Transverse colon (tissue), 4 donors: Measurements from ENCODE around the gene KSR1. TPM values are rescaled to one million over a fixed set of nuclear protein-coding genes. Genes with fewer than 3 reads are reported as not detected.

ENCODE experiments used
- DNase-seq: peaks from one replicate; pipeline ENCODE4 v3.0.0-alpha.2; 2019
- H3K27ac ChIP-seq, 4 donors: fragments of 200-600 bp; sonication (generic); 2 replicates each; pipeline ENCODE4 v1.5.1; 2016 to 2018; ENCODE audit warnings: inconsistent platforms in 4 of 4
- H3K27me3 ChIP-seq: fragments of 200-600 bp; sonication (generic); 2 replicates; pipeline ENCODE4 v1.5.1; 2017; ENCODE audit warnings: inconsistent platforms
- H3K36me3 ChIP-seq, 4 donors: fragments of 200-600 bp; sonication (generic); 2 replicates each; pipeline ENCODE4 v1.5.1; 2017 to 2019; ENCODE audit warnings: inconsistent platforms in 4 of 4
- H3K4me1 ChIP-seq, 4 donors: fragments of 200-600 bp; sonication (generic); 2 replicates each; pipeline ENCODE4 v1.5.1; 2017 to 2020; ENCODE audit warnings: inconsistent platforms in 4 of 4
- H3K4me3 ChIP-seq, 4 donors: fragments of 200-600 bp; sonication (generic); 1 replicate in 1 of 4; 2 replicates in 3 of 4; pipeline versions ENCODE4 v1.5.1 to v1.6.1; 2017 to 2019; ENCODE audit warnings: inconsistent platforms in 4 of 4
- H3K9me3 ChIP-seq, 2 donors: fragments of 200-600 bp; sonication (generic); 2 replicates each; pipeline ENCODE4 v1.5.1; 2017 to 2019; ENCODE audit warnings: inconsistent platforms in 2 of 2
- EP300 ChIP-seq: sonication (generic); formaldehyde crosslinking; IDR thresholded peaks from one replicate; pipeline ENCODE4 v1.6.1; 2017; ENCODE audit warnings: antibody characterized with exemption, low read depth
- POLR2A ChIP-seq: fragments of 450-650 bp; IDR thresholded peaks from one replicate; pipeline ENCODE4 v1.6.1; 2016; ENCODE audit warnings: antibody characterized with exemption, mild to moderate bottlenecking, moderate library complexity
- POLR2AphosphoS5 ChIP-seq, 3 donors: sonication (generic); formaldehyde crosslinking; IDR thresholded peaks; one replicate each; pipeline ENCODE4 v1.6.1; 2016; ENCODE audit warnings: antibody characterized with exemption in 3 of 3
- WGBS, 2 donors: methylation state at CpG; one replicate each; pipeline ENCODE4 v1.1.5; 2018; ENCODE audit warnings: low coverage in 1 of 2; 5-methylcytosine and 5-hydroxymethylcytosine counted together
- in situ Hi-C, 4 donors: fragments of 200-750 bp; cut with MboI; loops; one replicate each; pipeline versions ENCODE4 v1.15.0 to v1.15.1; 2017; ENCODE audit warnings: low sequenced_read_pairs in 3 of 4, low pct_ligation_motif_present in 1 of 4, low pct_unique_long_range_greater_than_20kb in 1 of 4
- intact Hi-C: fragments of 100-400 bp; cut with DNase I; formaldehyde crosslinking; loops from one replicate; pipeline ENCODE4 v1.15.1; 2023; ENCODE audit warnings: low total_unique reads
- total RNA-seq, 4 donors: library from RNA; depleted of rRNA; stranded (reverse); fragments of >200 nt; gene quantifications; one replicate each; pipeline ENCODE4 v1.1.0, GENCODE V29; 2016
- TF ChIP-seq, protein P1 (sequence below), 5 experiments: fragments of 200-600 bp in 3 of 5; fragments of 450-650 bp in 2 of 5; sonication (generic) in 3 of 5; IDR thresholded peaks; 1 replicate in 2 of 5; 2 replicates in 3 of 5; pipeline ENCODE4 v1.5.1; 2016 to 2017; ENCODE audit warnings: antibody characterized with exemption in 5 of 5, inconsistent platforms in 3 of 5, mild to moderate bottlenecking in 2 of 5, moderate library complexity in 1 of 5

Gene KSR1
- total RNA-seq, 4 donors from 2014 or later = 8.2 to 55.7 (median 30.9) TPM

GRCh38 chr17:27544350-27545131 is 88.3 kb downstream of the KSR1 start:
- no peaks in the 10 kb centered on the region for H3K36me3 ChIP-seq
- H3K27ac ChIP-seq = no peak overlapping the region
- peaks cover 19 to 55% (median 26%) of the 10 kb centered on the region in 4 donors for H3K4me1 ChIP-seq
- intact Hi-C loops (no loop called here), in situ Hi-C loops (loop anchor here in 1 of 4 donors (25.0 kb wide), 1 partner anchor 182 kb away; no protein-coding TSS in a partner anchor)
- no peak overlapping the region for H3K4me3 ChIP-seq
- DNase-seq = no peak
- 63% methylated on average over 10 of the region's 10 CpGs; no CpG with 5 or more reads in 1 of the 2 donors for WGBS, 2 donors
- TF ChIP-seq POLR2A = no peak
- TF ChIP-seq, protein P1, sequence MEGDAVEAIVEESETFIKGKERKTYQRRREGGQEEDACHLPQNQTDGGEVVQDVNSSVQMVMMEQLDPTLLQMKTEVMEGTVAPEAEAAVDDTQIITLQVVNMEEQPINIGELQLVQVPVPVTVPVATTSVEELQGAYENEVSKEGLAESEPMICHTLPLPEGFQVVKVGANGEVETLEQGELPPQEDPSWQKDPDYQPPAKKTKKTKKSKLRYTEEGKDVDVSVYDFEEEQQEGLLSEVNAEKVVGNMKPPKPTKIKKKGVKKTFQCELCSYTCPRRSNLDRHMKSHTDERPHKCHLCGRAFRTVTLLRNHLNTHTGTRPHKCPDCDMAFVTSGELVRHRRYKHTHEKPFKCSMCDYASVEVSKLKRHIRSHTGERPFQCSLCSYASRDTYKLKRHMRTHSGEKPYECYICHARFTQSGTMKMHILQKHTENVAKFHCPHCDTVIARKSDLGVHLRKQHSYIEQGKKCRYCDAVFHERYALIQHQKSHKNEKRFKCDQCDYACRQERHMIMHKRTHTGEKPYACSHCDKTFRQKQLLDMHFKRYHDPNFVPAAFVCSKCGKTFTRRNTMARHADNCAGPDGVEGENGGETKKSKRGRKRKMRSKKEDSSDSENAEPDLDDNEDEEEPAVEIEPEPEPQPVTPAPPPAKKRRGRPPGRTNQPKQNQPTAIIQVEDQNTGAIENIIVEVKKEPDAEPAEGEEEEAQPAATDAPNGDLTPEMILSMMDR (IDR thresholded peaks at IDR 0.05) = no peak
- no peak for TF ChIP-seq POLR2AphosphoS5 (IDR thresholded peaks at IDR 0.05)
- TF ChIP-seq EP300 = no peak
- no peaks in the 10 kb centered on the region for H3K27me3 ChIP-seq
- no peaks in the 10 kb centered on the region for H3K9me3 ChIP-seq

DNA sequence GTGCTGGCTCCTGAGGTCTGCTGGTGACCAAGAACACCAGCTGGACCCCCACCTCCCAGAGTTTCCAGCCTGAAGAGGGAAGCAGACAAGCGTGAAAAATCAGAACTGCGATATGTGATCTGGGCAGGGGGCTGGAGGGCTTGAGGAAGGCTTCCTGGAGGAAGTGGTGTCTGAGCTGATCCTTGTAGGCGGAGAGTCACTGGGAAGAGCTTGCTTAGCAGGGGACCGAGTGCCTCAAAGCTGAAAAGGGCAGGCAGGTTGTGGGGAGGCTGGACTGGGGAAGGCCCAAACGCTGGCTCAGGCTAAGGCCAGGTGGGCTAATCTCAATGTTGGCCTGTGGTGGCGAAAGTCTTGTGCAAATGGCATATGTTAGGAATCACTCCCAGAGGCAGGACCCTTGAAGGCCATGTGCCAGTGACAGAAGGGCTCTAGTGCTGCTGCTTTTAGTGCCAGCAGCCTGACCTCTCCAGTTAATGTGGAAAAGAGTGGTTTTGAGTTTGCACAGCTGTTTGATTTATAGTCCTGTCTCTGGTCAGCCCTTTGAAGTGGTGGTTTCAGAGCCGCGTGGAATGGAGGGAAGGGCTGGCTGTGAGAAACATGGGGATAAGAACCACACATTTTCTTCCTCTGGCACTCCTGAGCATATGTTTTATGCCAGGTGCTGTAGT is 89.4 kb downstream of the KSR1 start:
- H3K27me3 ChIP-seq = no peaks in the 10 kb centered on the region
- no peaks in the 10 kb centered on the region for H3K9me3 ChIP-seq
- no peak for TF ChIP-seq POLR2A
- intact Hi-C loops (no loop called here), in situ Hi-C loops (loop anchor here in 1 of 4 donors (25.0 kb wide), 1 partner anchor 183 kb away; no protein-coding TSS in a partner anchor)
- 66% methylated on average over 8 of the region's 8 CpGs; no CpG with 5 or more reads in 1 of the 2 donors for WGBS, 2 donors
- H3K4me1 ChIP-seq = peaks cover 8 to 43% (median 16%) of the 10 kb centered on the region in 4 donors
- no peak overlapping the region for H3K27ac ChIP-seq
- H3K36me3 ChIP-seq = no peaks in the 10 kb centered on the region
- H3K4me3 ChIP-seq = no peak overlapping the region
- no peak for DNase-seq

GRCh38 chr17:27546624-27547300 is 90.5 kb downstream of the KSR1 start:
- Histone ChIP-seq H3K36me3 (no peaks in the 10 kb centered on the region), H3K27ac (no peak overlapping the region), H3K4me3 (no peak overlapping the region), H3K9me3 (no peaks in the 10 kb centered on the region), H3K27me3 (no peaks in the 10 kb centered on the region), H3K4me1 (peaks cover 2 to 40% (median 13%) of the 10 kb centered on the region in 4 donors)
- DNase-seq = no peak
- no peak for TF ChIP-seq EP300
- TF ChIP-seq, protein P1 (IDR thresholded peaks at IDR 0.05) = no peak
- TF ChIP-seq POLR2AphosphoS5 (IDR thresholded peaks at IDR 0.05) = no peak
- TF ChIP-seq POLR2A = no peak
- in situ Hi-C loops (loop anchor here in 1 of 4 donors (25.0 kb wide), 1 partner anchor 184 kb away; no protein-coding TSS in a partner anchor), intact Hi-C loops (no loop called here)
- 69% methylated on average over 7 of the region's 7 CpGs; no CpG with 5 or more reads in 1 of the 2 donors for WGBS, 2 donors

DNA sequence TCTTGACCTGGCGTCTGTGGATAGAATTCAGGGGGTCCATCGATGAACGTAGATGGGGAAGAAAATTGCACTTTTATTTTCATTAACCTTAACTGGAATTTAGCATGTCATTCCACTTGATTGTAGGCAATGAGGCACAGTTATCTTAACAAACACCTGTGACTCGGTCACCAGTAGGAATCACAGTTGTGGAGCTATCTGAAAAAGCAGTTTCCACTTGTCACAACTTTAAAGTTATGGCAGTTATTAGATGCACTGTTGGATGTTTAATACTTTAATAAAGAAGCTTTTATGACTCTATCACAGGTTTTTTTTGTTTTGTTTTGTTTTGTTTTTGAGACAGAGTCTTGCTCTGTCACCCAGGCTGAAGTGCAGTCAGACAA is 91.0 kb downstream of the KSR1 start:
- Histone ChIP-seq H3K9me3 (no peaks in the 10 kb centered on the region), H3K36me3 (no peaks in the 10 kb centered on the region), H3K27ac (no peak overlapping the region), H3K27me3 (no peaks in the 10 kb centered on the region), H3K4me3 (no peak overlapping the region), H3K4me1 (peaks cover 2 to 43% (median 14%) of the 10 kb centered on the region in 4 donors)
- no peak for DNase-seq
- in situ Hi-C loops (loop anchor here in 1 of 4 donors (25.0 kb wide), 1 partner anchor 185 kb away; no protein-coding TSS in a partner anchor), intact Hi-C loops (no loop called here)
- TF ChIP-seq EP300 = no peak
- no peak for TF ChIP-seq POLR2A
- TF ChIP-seq, protein P1 (IDR thresholded peaks at IDR 0.05) = no peak
- TF ChIP-seq POLR2AphosphoS5 (IDR thresholded peaks at IDR 0.05) = no peak
- WGBS, 2 donors = 56% methylated on average over 4 of the region's 4 CpGs; no CpG with 5 or more reads in 1 of the 2 donors
